ENCODE data around the gene ADGRG3. TPM values are rescaled to one million over a fixed set of nuclear protein-coding genes. Genes with fewer than 3 reads are reported as not detected.

ADGRG3 gene
- total and polyA plus RNA-seq, 2 donors (not counting 1 experiment from before 2014, with no cell fraction given) = not detected

- Mint-ChIP-seq H3K4me3 (no peak overlapping the region), H3K4me1 (no peaks in the 10 kb centered on the region), H3K9me3 (ENCODE audit: insufficient read depth) (no peaks in the 10 kb centered on the region), H3K27ac (no peak overlapping the region), H3K27me3 (peaks cover 11% of the 10 kb centered on the region)
- WGBS (ENCODE audit: insufficient coverage) = 72% methylated on average over 7 of the region's 12 CpGs
- TF ChIP-seq EZH2 (IDR thresholded peaks at IDR 0.05; ENCODE audit: borderline replicate concordance, insufficient read depth, low read depth, low read length, poor library complexity, severe bottlenecking) (no peak), CTCF (IDR thresholded peaks at IDR 0.05) (no peak)
- peaks cover 0 to 4% (median 2%) of the 10 kb centered on the region in 4 experiments for H3K27me3 ChIP-seq (replicated peaks in 1 of 4; ENCODE audit: control extremely low read depth in 1 of 4, control insufficient read depth in 3 of 4, insufficient read depth in 4 of 4, low read length in 3 of 4)
- H4K20me1 ChIP-seq (ENCODE audit: control insufficient read depth, insufficient read depth, low read length, poor library complexity, severe bottlenecking) = no peaks in the 10 kb centered on the region
- H3K79me2 ChIP-seq (ENCODE audit: control insufficient read depth, insufficient read depth, low read length) = no peaks in the 10 kb centered on the region
- ATAC-seq (ENCODE audit: low read depth) (no peak), DNase-seq (no peak)
- H3K36me3 ChIP-seq (replicated peaks in 1 of 2; ENCODE audit: control extremely low read depth in 1 of 2, control insufficient read depth in 1 of 2, extremely low read depth in 1 of 2, insufficient read depth in 2 of 2, low read length in 1 of 2) = no peaks in the 10 kb centered on the region
- ChIA-PET POLR2A (no interaction called here), CTCF (no interaction called here)
- no peak overlapping the region for H3K4me2 ChIP-seq (replicated peaks; ENCODE audit: low read depth, low read length, poor library complexity, severe bottlenecking)
- H3K4me3 ChIP-seq (ENCODE audit: control extremely low read depth in 1 of 5, extremely low read depth in 1 of 5, insufficient read depth in 1 of 5, low read depth in 2 of 5, low read length in 4 of 5) = no peak overlapping the region
- H3K9ac ChIP-seq (ENCODE audit: low read length) = no peak overlapping the region
- H3K4me1 ChIP-seq (ENCODE audit: control insufficient read depth in 2 of 2, insufficient read depth in 2 of 2, low read length in 2 of 2) = peaks cover 0 to 4% of the 10 kb centered on the region in 2 donors
- no peak overlapping the region for H3K27ac ChIP-seq (ENCODE audit: low read length in 2 of 2)
- no peak overlapping the region for H2AFZ ChIP-seq (ENCODE audit: insufficient read depth, low read depth, low read length, poor library complexity, severe bottlenecking)
- intact Hi-C loops (cut with micrococcal nuclease) = no loop called here
- no peaks in the 10 kb centered on the region for H3K9me3 ChIP-seq (ENCODE audit: control extremely low read depth in 1 of 3, control insufficient read depth in 2 of 3, insufficient read depth in 1 of 3, low read length in 2 of 3)
Observed at GRCh38 chr16:57675741-57676551, 7.8 kb downstream of the ADGRG3 start.

- no peak overlapping the region for H3K4me2 ChIP-seq (replicated peaks; ENCODE audit: low read depth, low read length, poor library complexity, severe bottlenecking)
- TF ChIP-seq EZH2 (IDR thresholded peaks at IDR 0.05; ENCODE audit: borderline replicate concordance, insufficient read depth, low read depth, low read length, poor library complexity, severe bottlenecking) = no peak
- TF ChIP-seq CTCF (IDR thresholded peaks at IDR 0.05) = no peak
- no peaks in the 10 kb centered on the region for H3K79me2 ChIP-seq (ENCODE audit: control insufficient read depth, insufficient read depth, low read length)
- Mint-ChIP-seq H3K27ac (no peak overlapping the region), H3K4me3 (no peak overlapping the region), H3K4me1 (no peaks in the 10 kb centered on the region), H3K9me3 (ENCODE audit: insufficient read depth) (no peaks in the 10 kb centered on the region), H3K27me3 (peaks cover 8% of the 10 kb centered on the region)
- intact Hi-C loops (cut with micrococcal nuclease) = no loop called here
- 100% methylated on average over 1 of the region's 4 CpGs for WGBS (ENCODE audit: insufficient coverage)
- H3K27ac ChIP-seq (ENCODE audit: low read length in 2 of 2) = no peak overlapping the region
- H3K27me3 ChIP-seq (replicated peaks in 1 of 4; ENCODE audit: control extremely low read depth in 1 of 4, control insufficient read depth in 3 of 4, insufficient read depth in 4 of 4, low read length in 3 of 4) = peaks cover 0 to 4% (median 2%) of the 10 kb centered on the region in 4 experiments
- H3K4me3 ChIP-seq (ENCODE audit: control extremely low read depth in 1 of 5, extremely low read depth in 1 of 5, insufficient read depth in 1 of 5, low read depth in 2 of 5, low read length in 4 of 5) = no peak overlapping the region
- no peak overlapping the region for H3K9ac ChIP-seq (ENCODE audit: low read length)
- no peaks in the 10 kb centered on the region for H4K20me1 ChIP-seq (ENCODE audit: control insufficient read depth, insufficient read depth, low read length, poor library complexity, severe bottlenecking)
- peaks cover 0 to 4% of the 10 kb centered on the region in 2 donors for H3K4me1 ChIP-seq (ENCODE audit: control insufficient read depth in 2 of 2, insufficient read depth in 2 of 2, low read length in 2 of 2)
- POLR2A ChIA-PET = no interaction called here
- CTCF ChIA-PET = no interaction called here
- H3K9me3 ChIP-seq (ENCODE audit: control extremely low read depth in 1 of 3, control insufficient read depth in 2 of 3, insufficient read depth in 1 of 3, low read length in 2 of 3) = no peaks in the 10 kb centered on the region
- no peak overlapping the region for H2AFZ ChIP-seq (ENCODE audit: insufficient read depth, low read depth, low read length, poor library complexity, severe bottlenecking)
- no peaks in the 10 kb centered on the region for H3K36me3 ChIP-seq (replicated peaks in 1 of 2; ENCODE audit: control extremely low read depth in 1 of 2, control insufficient read depth in 1 of 2, extremely low read depth in 1 of 2, insufficient read depth in 2 of 2, low read length in 1 of 2)
- no peak for ATAC-seq (ENCODE audit: low read depth)
- no peak for DNase-seq
Observed at GRCh38 chr16:57676553-57677085, 8.5 kb downstream of the ADGRG3 start.
